Panc1 (cell line): ENCODE data around the gene CCDC50. TPM values are rescaled to one million over a fixed set of nuclear protein-coding genes. Genes with fewer than 3 reads are reported as not detected.
A peak's percentile ranks its signal among the peaks of the same experiment; 100 is the strongest.

Source experiments
- ATAC-seq: fragments of 200-7000 bp; cut with Tn5 transposase; 2 replicates; pipeline ENCODE4 v1.9.1; 2020; ENCODE audit warnings: mild to moderate bottlenecking, moderate library complexity
- BruUV-seq: library from RNA; stranded (reverse); fragments of 400-500 nt; replicated peaks from 2 replicates; lab custom pipeline; 2021; lab: Mats Ljungman, UMichigan
- CTCF ChIA-PET: fragments of 300-600 bp; sonication (Branson Sonifier 250); formaldehyde crosslinking; loops from one replicate; lab custom pipeline; 2022; ENCODE audit warnings: antibody characterized with exemption; lab: Charles Lee
- POLR2A ChIA-PET: fragments of 300-600 bp; sonication (Branson Sonifier 250); formaldehyde crosslinking; loops from one replicate; lab custom pipeline; 2022; ENCODE audit warnings: antibody characterized with exemption; lab: Charles Lee
- DNase-seq: peaks from one replicate; pipeline ENCODE4 v3.0.0-alpha.2; 2010; ENCODE audit warnings: low read depth, low spot score
- H3K27ac ChIP-seq: 2 replicates; pipeline ENCODE4 v1.5.1; 2011; ENCODE audit warnings: mild to moderate bottlenecking, low read length, inconsistent platforms
- H3K27me3 ChIP-seq: fragments of 200-500 bp; sonication (Bioruptor generic); 2 replicates; pipeline ENCODE4 v1.6.0; 2014; ENCODE audit warnings: low read length, inconsistent platforms; ENCODE audit not compliant: control insufficient read depth, insufficient read depth
- H3K36me3 ChIP-seq: fragments of 200-500 bp; sonication (Bioruptor generic); 2 replicates; pipeline ENCODE4 v1.5.1; 2014; ENCODE audit warnings: inconsistent platforms, mild to moderate bottlenecking, low read length, moderate library complexity; ENCODE audit not compliant: control insufficient read depth, insufficient read depth
- H3K4me1 ChIP-seq: 2 replicates; pipeline ENCODE4 v1.5.1; 2011; ENCODE audit warnings: inconsistent platforms, mild to moderate bottlenecking, low read length, moderate library complexity; ENCODE audit not compliant: control insufficient read depth, insufficient read depth
- H3K4me3 ChIP-seq, 2 experiments: 2 replicates each; pipeline ENCODE4 v1.5.1; 2011 to 2012; ENCODE audit warnings: low read depth in 2 of 2, low read length in 2 of 2, mild to moderate bottlenecking in 2 of 2, inconsistent platforms in 1 of 2, moderate library complexity in 1 of 2
- H3K9me3 ChIP-seq: fragments of 200-500 bp; sonication (Bioruptor generic); 2 replicates; pipeline ENCODE4 v1.5.1; 2014; ENCODE audit warnings: low read depth, mild to moderate bottlenecking, inconsistent platforms, low read length, moderate library complexity; ENCODE audit not compliant: control insufficient read depth, insufficient read depth
- POLR2AphosphoS5 ChIP-seq: IDR thresholded peaks from 2 replicates; pipeline ENCODE4 v1.6.1; 2012; ENCODE audit warnings: mild to moderate bottlenecking, low read depth, low read length, moderate library complexity
- SIN3A ChIP-seq: IDR thresholded peaks from 2 replicates; pipeline ENCODE4 v1.6.1; 2012; ENCODE audit warnings: low read depth, mild to moderate bottlenecking, low read length, moderate library complexity, borderline replicate concordance; ENCODE audit not compliant: insufficient read depth
- TCF7L2 ChIP-seq: IDR thresholded peaks from 2 replicates; pipeline ENCODE4 v1.6.1; 2011; ENCODE audit warnings: mild to moderate bottlenecking, low read depth, low read length, inconsistent platforms
- in situ Hi-C: cut with HindIII; loops from 2 replicates; pipeline ENCODE4 v1.10.0; 2016; ENCODE audit warnings: low sequenced_read_pairs, low pct_unique_long_range_greater_than_20kb
- intact Hi-C: fragments of 100-400 bp; cut with micrococcal nuclease; formaldehyde crosslinking; loops from one replicate; pipeline ENCODE4 v1.10.0; 2022; ENCODE audit not compliant: unreplicated experiment
- total RNA-seq: library from RNA; stranded (reverse); gene quantifications from one replicate; pipeline ENCODE4 v1.2.1, GENCODE V29; 2021; ENCODE audit not compliant: unreplicated experiment
- TF ChIP-seq, protein P1 (sequence below), 2 experiments: IDR thresholded peaks; 2 replicates each; pipeline ENCODE4 v1.6.1; 2011 to 2012; ENCODE audit warnings: low read depth in 2 of 2, control low read depth in 1 of 2, low read length in 1 of 2, mild to moderate bottlenecking in 1 of 2, moderate library complexity in 1 of 2; ENCODE audit not compliant: insufficient read depth in 1 of 2
- TF ChIP-seq, protein P2 (sequence below): fragments of 450-650 bp; IDR thresholded peaks from 2 replicates; pipeline ENCODE4 v1.5.1; 2017; ENCODE audit warnings: mild to moderate bottlenecking

The CCDC50 gene
- total RNA-seq, 1 experiment from 2014 or later, result 89.3 TPM

DNA sequence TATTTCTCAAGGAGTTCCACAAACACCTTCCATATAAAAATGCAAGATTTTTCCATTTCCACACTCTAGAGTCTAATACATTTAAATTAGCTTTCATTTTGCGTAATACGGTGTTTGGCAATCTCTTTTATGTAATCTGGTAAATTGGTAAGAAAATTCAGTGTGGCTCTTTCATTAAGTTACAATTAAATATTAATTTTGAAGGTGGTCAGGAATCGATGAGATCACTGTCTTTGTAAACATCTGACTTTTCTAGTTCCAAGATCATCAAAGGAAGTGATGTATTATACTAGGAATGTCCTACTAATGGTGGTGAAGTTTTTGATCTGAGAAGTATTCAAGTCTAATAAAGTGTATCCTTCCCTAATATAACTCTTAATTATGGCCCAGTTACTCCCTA is 2.2 kb downstream of the CCDC50 start:
- TF ChIP-seq, protein P1, sequence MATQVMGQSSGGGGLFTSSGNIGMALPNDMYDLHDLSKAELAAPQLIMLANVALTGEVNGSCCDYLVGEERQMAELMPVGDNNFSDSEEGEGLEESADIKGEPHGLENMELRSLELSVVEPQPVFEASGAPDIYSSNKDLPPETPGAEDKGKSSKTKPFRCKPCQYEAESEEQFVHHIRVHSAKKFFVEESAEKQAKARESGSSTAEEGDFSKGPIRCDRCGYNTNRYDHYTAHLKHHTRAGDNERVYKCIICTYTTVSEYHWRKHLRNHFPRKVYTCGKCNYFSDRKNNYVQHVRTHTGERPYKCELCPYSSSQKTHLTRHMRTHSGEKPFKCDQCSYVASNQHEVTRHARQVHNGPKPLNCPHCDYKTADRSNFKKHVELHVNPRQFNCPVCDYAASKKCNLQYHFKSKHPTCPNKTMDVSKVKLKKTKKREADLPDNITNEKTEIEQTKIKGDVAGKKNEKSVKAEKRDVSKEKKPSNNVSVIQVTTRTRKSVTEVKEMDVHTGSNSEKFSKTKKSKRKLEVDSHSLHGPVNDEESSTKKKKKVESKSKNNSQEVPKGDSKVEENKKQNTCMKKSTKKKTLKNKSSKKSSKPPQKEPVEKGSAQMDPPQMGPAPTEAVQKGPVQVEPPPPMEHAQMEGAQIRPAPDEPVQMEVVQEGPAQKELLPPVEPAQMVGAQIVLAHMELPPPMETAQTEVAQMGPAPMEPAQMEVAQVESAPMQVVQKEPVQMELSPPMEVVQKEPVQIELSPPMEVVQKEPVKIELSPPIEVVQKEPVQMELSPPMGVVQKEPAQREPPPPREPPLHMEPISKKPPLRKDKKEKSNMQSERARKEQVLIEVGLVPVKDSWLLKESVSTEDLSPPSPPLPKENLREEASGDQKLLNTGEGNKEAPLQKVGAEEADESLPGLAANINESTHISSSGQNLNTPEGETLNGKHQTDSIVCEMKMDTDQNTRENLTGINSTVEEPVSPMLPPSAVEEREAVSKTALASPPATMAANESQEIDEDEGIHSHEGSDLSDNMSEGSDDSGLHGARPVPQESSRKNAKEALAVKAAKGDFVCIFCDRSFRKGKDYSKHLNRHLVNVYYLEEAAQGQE (IDR thresholded peaks at IDR 0.05; ENCODE audit: insufficient read depth in 1 of 2, low read depth in 2 of 2, low read length in 1 of 2), result no peak
- 0 out of 2 replicates have a peak, but pooled peaks have one; percentile 25 for TF ChIP-seq TCF7L2
- POLR2A ChIA-PET, result no interaction called here
- intact Hi-C loops (loop anchor here (10.0 kb wide), 1 partner anchor 87 kb away; no protein-coding TSS in a partner anchor), in situ Hi-C loops (no loop called here)
- ATAC-seq (no peak), DNase-seq (peak; percentile 46)
- Histone ChIP-seq H3K4me3 (peak overlapping the region; percentile 71 to 81; a peak in 3 of 4 replicates), H3K27me3 (no peaks in the 10 kb centered on the region), H3K4me1 (peaks cover 46% of the 10 kb centered on the region), H3K36me3 (no peaks in the 10 kb centered on the region), H3K27ac (peak overlapping the region; percentile 93), H3K9me3 (no peaks in the 10 kb centered on the region)
- CTCF ChIA-PET, result no interaction called here
- BruUV-seq, result no TSS peak

DNA sequence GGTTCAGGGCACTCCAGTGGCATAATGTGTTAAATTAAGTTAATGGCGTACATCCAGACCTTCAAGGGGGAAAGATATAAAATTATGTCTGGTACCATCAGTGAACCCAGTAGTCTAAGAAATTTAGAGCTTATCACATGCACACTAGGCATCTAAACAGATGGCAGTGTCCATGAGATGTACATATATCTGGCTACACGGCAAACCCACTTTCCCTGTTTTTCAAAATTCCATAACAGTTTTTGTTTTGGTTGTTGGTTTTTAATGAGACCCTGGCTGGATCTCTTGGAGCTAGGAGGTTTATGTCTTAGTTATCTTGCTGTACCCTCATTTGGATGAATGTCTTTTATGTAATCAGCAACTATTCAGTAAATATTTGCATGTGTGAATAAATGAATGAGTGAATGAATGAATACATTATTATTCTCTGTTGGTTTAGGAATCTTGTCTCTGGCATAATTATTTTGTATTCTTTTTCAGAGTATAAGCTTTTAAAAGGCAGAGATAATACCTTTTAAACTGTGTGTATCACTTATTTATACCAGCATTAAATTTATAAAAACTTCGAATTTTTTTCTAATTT is 4.2 kb downstream of the CCDC50 start:
- no peaks in the 10 kb centered on the region for H3K9me3 ChIP-seq
- ChIA-PET POLR2A (no interaction called here), CTCF (no interaction called here)
- no peaks in the 10 kb centered on the region for H3K27me3 ChIP-seq
- ATAC-seq (no peak), DNase-seq (no peak)
- H3K4me1 ChIP-seq, result peaks cover 59% of the 10 kb centered on the region
- in situ Hi-C loops, result no loop called here
- no peak for TF ChIP-seq SIN3A
- no peak for TF ChIP-seq TCF7L2
- TF ChIP-seq, protein P2, sequence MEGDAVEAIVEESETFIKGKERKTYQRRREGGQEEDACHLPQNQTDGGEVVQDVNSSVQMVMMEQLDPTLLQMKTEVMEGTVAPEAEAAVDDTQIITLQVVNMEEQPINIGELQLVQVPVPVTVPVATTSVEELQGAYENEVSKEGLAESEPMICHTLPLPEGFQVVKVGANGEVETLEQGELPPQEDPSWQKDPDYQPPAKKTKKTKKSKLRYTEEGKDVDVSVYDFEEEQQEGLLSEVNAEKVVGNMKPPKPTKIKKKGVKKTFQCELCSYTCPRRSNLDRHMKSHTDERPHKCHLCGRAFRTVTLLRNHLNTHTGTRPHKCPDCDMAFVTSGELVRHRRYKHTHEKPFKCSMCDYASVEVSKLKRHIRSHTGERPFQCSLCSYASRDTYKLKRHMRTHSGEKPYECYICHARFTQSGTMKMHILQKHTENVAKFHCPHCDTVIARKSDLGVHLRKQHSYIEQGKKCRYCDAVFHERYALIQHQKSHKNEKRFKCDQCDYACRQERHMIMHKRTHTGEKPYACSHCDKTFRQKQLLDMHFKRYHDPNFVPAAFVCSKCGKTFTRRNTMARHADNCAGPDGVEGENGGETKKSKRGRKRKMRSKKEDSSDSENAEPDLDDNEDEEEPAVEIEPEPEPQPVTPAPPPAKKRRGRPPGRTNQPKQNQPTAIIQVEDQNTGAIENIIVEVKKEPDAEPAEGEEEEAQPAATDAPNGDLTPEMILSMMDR, result no peak
- TF ChIP-seq, protein P1 (IDR thresholded peaks at IDR 0.05; ENCODE audit: insufficient read depth in 1 of 2, low read depth in 2 of 2, low read length in 1 of 2), result no peak
- TF ChIP-seq POLR2AphosphoS5, result no peak
- H3K27ac ChIP-seq, result peak overlapping the region; percentile 93; the same call in 1 of the 2 replicates
- intact Hi-C loops, result loop anchor here (10.0 kb wide), 1 partner anchor 89 kb away; no protein-coding TSS in a partner anchor
- no peaks in the 10 kb centered on the region for H3K36me3 ChIP-seq
- H3K4me3 ChIP-seq, result no peak overlapping the region
- no TSS peak for BruUV-seq
